Naive thymus-derived CD4-positive, alpha-beta T cell (primary cell): ENCODE data around the gene CR1L. TPM values are rescaled to one million over a fixed set of nuclear protein-coding genes. Genes with fewer than 3 reads are reported as not detected.
"Not testable (repeated sequence)": the region's sequence is repeated elsewhere in the genome, so short reads cannot be mapped to it uniquely, and the experiment has no call there.

Source experiments
- ATAC-seq: fragments of 150-1000 bp; cut with Tn5 transposase; 2 replicates; pipeline ENCODE4 v1.10.0; 2021; ENCODE audit warnings: mild to moderate bottlenecking, moderate library complexity
- CTCF ChIA-PET: fragments of 350-600 bp; sonication (Branson Sonifier 250); formaldehyde crosslinking; loops from one replicate; lab custom pipeline; 2021; ENCODE audit warnings: antibody characterized with exemption; lab: Charles Lee
- POLR2A ChIA-PET: fragments of 350-600 bp; sonication (Branson Sonifier 250); formaldehyde crosslinking; loops from one replicate; lab custom pipeline; 2021; ENCODE audit warnings: antibody characterized with exemption, inconsistent platforms; lab: Charles Lee
- DNase-seq, 9 donors: peaks; one replicate each; pipeline versions ENCODE4 v3.0.0 to v3.0.0-alpha.2; 2020 to 2022; ENCODE audit warnings: mixed read lengths in 1 of 9
- H3K27ac ChIP-seq: one replicate; pipeline ENCODE4 v1.7.0; 2013; ENCODE audit warnings: mild to moderate bottlenecking, low read depth, low read length, moderate library complexity
- H3K27me3 ChIP-seq, 2 donors: one replicate each; pipeline ENCODE4 v1.7.0; 2013; ENCODE audit warnings: low read length in 2 of 2, mild to moderate bottlenecking in 2 of 2, moderate library complexity in 2 of 2; ENCODE audit not compliant: control insufficient read depth in 2 of 2, insufficient read depth in 2 of 2
- H3K36me3 ChIP-seq, 3 experiments: 1 replicate in 2 of 3; 2 replicates in 1 of 3; pipeline ENCODE4 v1.7.0; 2013; ENCODE audit warnings: low read length in 3 of 3, mild to moderate bottlenecking in 3 of 3, moderate library complexity in 1 of 3; ENCODE audit not compliant: insufficient read depth in 3 of 3, control insufficient read depth in 2 of 3
- H3K4me1 ChIP-seq, 2 donors: one replicate each; pipeline ENCODE4 v1.7.0; 2013; ENCODE audit warnings: low read length in 2 of 2, mild to moderate bottlenecking in 2 of 2, moderate library complexity in 1 of 2; ENCODE audit not compliant: control insufficient read depth in 2 of 2, insufficient read depth in 2 of 2
- H3K4me3 ChIP-seq: 2 replicates; pipeline ENCODE4 v1.7.0; 2013; ENCODE audit warnings: mild to moderate bottlenecking, low read length
- H3K9me3 ChIP-seq, 3 experiments: 1 replicate in 2 of 3; 2 replicates in 1 of 3; pipeline ENCODE4 v1.7.0; 2013; ENCODE audit warnings: low read length in 3 of 3; ENCODE audit not compliant: control insufficient read depth in 2 of 3
- H3K27ac Mint-ChIP-seq, 9 donors: one replicate each; pipeline ENCODE4 v1.8.0; 2020 to 2022; ENCODE audit warnings: mixed read lengths in 9 of 9, mild to moderate bottlenecking in 8 of 9, moderate library complexity in 5 of 9, inconsistent platforms in 2 of 9
- H3K27me3 Mint-ChIP-seq, 5 donors: one replicate each; pipeline ENCODE4 v1.8.0; 2021 to 2022; ENCODE audit warnings: mixed read lengths in 5 of 5, mild to moderate bottlenecking in 1 of 5
- H3K36me3 Mint-ChIP-seq, 5 donors: one replicate each; pipeline ENCODE4 v1.8.0; 2020 to 2022; ENCODE audit warnings: mixed read lengths in 5 of 5, mild to moderate bottlenecking in 3 of 5, inconsistent platforms in 1 of 5
- H3K4me1 Mint-ChIP-seq, 7 donors: one replicate each; pipeline ENCODE4 v1.8.0; 2020 to 2022; ENCODE audit warnings: mixed read lengths in 7 of 7, mild to moderate bottlenecking in 3 of 7, inconsistent platforms in 1 of 7
- H3K4me3 Mint-ChIP-seq, 10 donors: one replicate each; pipeline ENCODE4 v1.8.0; 2020 to 2022; ENCODE audit warnings: mild to moderate bottlenecking in 10 of 10, mixed read lengths in 10 of 10, moderate library complexity in 6 of 10, inconsistent platforms in 2 of 10
- H3K9me3 Mint-ChIP-seq, 11 donors: one replicate each; pipeline ENCODE4 v1.8.0; 2020 to 2022; ENCODE audit warnings: mixed read lengths in 11 of 11, mild to moderate bottlenecking in 4 of 11, inconsistent platforms in 1 of 11, moderate library complexity in 1 of 11
- intact Hi-C, 2 donors: fragments of 100-400 bp; cut with micrococcal nuclease; formaldehyde crosslinking; loops; one replicate each; pipeline ENCODE4 v1.15.1; 2023
- polyA plus RNA-seq, 2 donors: library from polyadenylated mRNA; unstranded; fragments of 300-500 nt; fragmentation: Illumina TruSeq; gene quantifications; one replicate each; pipeline ENCODE4 v1.2.3, GENCODE V29; 2021
- total RNA-seq, 6 experiments: library from RNA in 5 of 6; stranded (reverse) in 5 of 6; gene quantifications; 1 replicate in 5 of 6; 2 replicates in 1 of 6; pipeline ENCODE4 v1.2.3 and lab custom pipeline; 2021 to 2026

CR1L gene
- total and polyA plus RNA-seq, 7 experiments from 2014 or later = 0.42 to 0.53 TPM; not detected in 5

GRCh38 chr1:207762622-207763021 is 117.7 kb downstream of the CR1L start:
- Mint-ChIP-seq H3K27ac (no peak overlapping the region), H3K4me1 (peaks cover 7 to 14% (median 10%) of the 10 kb centered on the region in 7 donors), H3K27me3 (no peaks in the 10 kb centered on the region), H3K4me3 (no peak overlapping the region), H3K36me3 (peaks cover 21 to 81% (median 60%) of the 10 kb centered on the region in 5 donors), H3K9me3 (peaks cover 0 to 1% (median 0%) of the 10 kb centered on the region in 11 donors)
- H3K27me3 ChIP-seq = no peaks in the 10 kb centered on the region
- ATAC-seq (no peak), DNase-seq (no peak)
- intact Hi-C loops = no loop called here
- H3K4me1 ChIP-seq = no peaks in the 10 kb centered on the region
- H3K9me3 ChIP-seq = no peaks in the 10 kb centered on the region
- ChIA-PET CTCF (no interaction called here), POLR2A (no interaction called here)
- H3K36me3 ChIP-seq = peaks cover 0 to 64% (median 12%) of the 10 kb centered on the region in 3 experiments
- H3K27ac ChIP-seq = no peak overlapping the region
- H3K4me3 ChIP-seq = no peak overlapping the region

DNA sequence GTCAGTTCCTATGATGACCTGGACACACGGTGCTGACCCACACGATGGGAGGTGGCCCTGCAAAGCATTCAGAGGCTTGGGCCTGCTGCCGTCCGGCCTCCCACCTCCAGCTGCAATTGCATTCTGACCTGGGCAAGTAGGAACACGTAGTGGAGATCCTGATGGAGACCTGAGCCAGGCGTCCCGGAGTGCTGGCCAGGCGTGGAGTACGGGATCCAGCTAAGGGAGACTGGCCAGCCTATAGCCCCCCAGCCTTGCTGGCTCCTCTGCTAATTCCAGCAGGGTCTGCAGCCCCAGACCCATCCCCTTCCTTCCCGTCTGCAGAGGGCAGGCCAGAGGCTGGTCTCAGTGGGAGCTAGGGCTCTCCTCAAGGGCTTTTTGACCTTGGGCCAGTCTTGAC is 118.2 kb downstream of the CR1L start:
- H3K9me3 Mint-ChIP-seq = peaks cover 0 to 1% (median 0%) of the 10 kb centered on the region in 11 donors
- no peak overlapping the region for H3K4me3 Mint-ChIP-seq
- no peaks in the 10 kb centered on the region for H3K27me3 ChIP-seq
- H3K4me1 ChIP-seq = no peaks in the 10 kb centered on the region
- H3K9me3 ChIP-seq = no peaks in the 10 kb centered on the region
- DNase-seq (no peak), ATAC-seq (no peak)
- H3K4me1 Mint-ChIP-seq = peaks cover 6 to 18% (median 9%) of the 10 kb centered on the region in 7 donors
- H3K36me3 Mint-ChIP-seq = peaks cover 21 to 84% (median 65%) of the 10 kb centered on the region in 5 donors
- H3K27ac Mint-ChIP-seq = no peak overlapping the region
- H3K27ac ChIP-seq = no peak overlapping the region
- intact Hi-C loops = no loop called here
- CTCF ChIA-PET = no interaction called here
- POLR2A ChIA-PET = no interaction called here
- no peaks in the 10 kb centered on the region for H3K27me3 Mint-ChIP-seq
- H3K4me3 ChIP-seq = no peak overlapping the region
- peaks cover 0 to 59% (median 12%) of the 10 kb centered on the region in 3 experiments for H3K36me3 ChIP-seq

GRCh38 chr1:207763972-207764371 is 119.0 kb downstream of the CR1L start:
- H3K36me3 ChIP-seq = peaks cover 0 to 52% (median 12%) of the 10 kb centered on the region in 3 experiments
- no peaks in the 10 kb centered on the region for H3K9me3 ChIP-seq
- H3K27me3 ChIP-seq = no peaks in the 10 kb centered on the region
- DNase-seq (no peak), ATAC-seq (no peak)
- H3K36me3 Mint-ChIP-seq = peaks cover 21 to 85% (median 74%) of the 10 kb centered on the region in 5 donors
- H3K4me3 ChIP-seq = no peak overlapping the region
- no peaks in the 10 kb centered on the region for H3K4me1 ChIP-seq
- no peak overlapping the region for H3K4me3 Mint-ChIP-seq
- ChIA-PET CTCF (no interaction called here), POLR2A (no interaction called here)
- H3K27me3 Mint-ChIP-seq = no peaks in the 10 kb centered on the region
- intact Hi-C loops = no loop called here
- H3K4me1 Mint-ChIP-seq = peaks cover 4 to 19% (median 12%) of the 10 kb centered on the region in 7 donors
- H3K9me3 Mint-ChIP-seq = peaks cover 0 to 1% (median 0%) of the 10 kb centered on the region in 11 donors
- no peak overlapping the region for H3K27ac ChIP-seq
- no peak overlapping the region for H3K27ac Mint-ChIP-seq

GRCh38 chr1:207766569-207766968 is 121.6 kb downstream of the CR1L start:
- intact Hi-C loops = no loop called here
- H3K27ac Mint-ChIP-seq = peak overlapping the region in 4 of 9 donors; percentile 6 to 57 (median 38)
- no peak for ATAC-seq

DNA sequence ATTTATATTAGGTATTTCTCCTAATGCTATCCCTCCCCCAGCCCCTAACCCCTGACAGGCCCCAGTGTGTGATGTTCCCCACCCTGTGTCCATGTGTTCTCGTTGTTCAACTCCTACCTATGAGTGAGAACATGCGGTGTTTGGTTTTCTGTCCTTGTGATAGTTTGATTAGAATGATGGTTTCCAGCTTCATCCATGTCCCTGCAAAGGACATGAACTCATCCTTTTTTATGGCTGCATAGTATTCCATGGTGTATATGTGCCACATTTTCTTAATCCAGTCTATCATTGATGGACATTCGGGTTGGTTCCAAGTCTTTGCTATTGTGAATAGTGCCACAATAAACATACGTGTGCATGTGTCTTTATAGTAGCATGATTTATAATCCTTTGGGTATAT is 125.6 kb downstream of the CR1L start:
- POLR2A ChIA-PET = not testable (repeated sequence)

More at GRCh38 chr1:207766569-207766968, 121.6 kb downstream of the CR1L start:
- peaks cover 4 to 22% (median 10%) of the 10 kb centered on the region in 7 donors for H3K4me1 Mint-ChIP-seq
- Histone ChIP-seq H3K27ac (no peak overlapping the region), H3K4me1 (no peaks in the 10 kb centered on the region), H3K4me3 (no peak overlapping the region), H3K27me3 (no peaks in the 10 kb centered on the region), H3K36me3 (peaks cover 2 to 45% (median 4%) of the 10 kb centered on the region in 3 experiments), H3K9me3 (no peaks in the 10 kb centered on the region)
- peaks cover 21 to 84% (median 73%) of the 10 kb centered on the region in 5 donors for H3K36me3 Mint-ChIP-seq
- no peak overlapping the region for H3K4me3 Mint-ChIP-seq
- no peak for DNase-seq
- ChIA-PET POLR2A (no interaction called here), CTCF (no interaction called here)
- no peaks in the 10 kb centered on the region for H3K27me3 Mint-ChIP-seq
- H3K9me3 Mint-ChIP-seq = peaks cover 0 to 15% (median 8%) of the 10 kb centered on the region in 11 donors

More for the DNA sequence above, 125.6 kb downstream of the CR1L start:
- H3K4me1 Mint-ChIP-seq = peaks cover 11 to 52% (median 41%) of the 10 kb centered on the region in 7 donors
- H3K27me3 Mint-ChIP-seq, H3K4me1 ChIP-seq, ATAC-seq, H3K9me3 ChIP-seq, H3K4me3 ChIP-seq, DNase-seq, intact Hi-C loops, H3K27ac Mint-ChIP-seq, CTCF ChIA-PET, H3K27ac ChIP-seq, H3K4me3 Mint-ChIP-seq, H3K27me3 ChIP-seq: not testable (repeated sequence)
- H3K36me3 Mint-ChIP-seq = peaks cover 45 to 85% (median 78%) of the 10 kb centered on the region in 5 donors
- H3K9me3 Mint-ChIP-seq = peaks cover 0 to 39% (median 15%) of the 10 kb centered on the region in 11 donors
- peaks cover 0 to 23% (median 4%) of the 10 kb centered on the region in 3 experiments for H3K36me3 ChIP-seq

Other genes starting within 250 kb of the CR1L start
- 10 to 100 TPM in 1 of 5 experiments, 1 to 10 TPM in 3, not detected in 1; 2.6 to 13.1 (median 3.4) TPM for gene CR2, start 190.8 kb upstream of the CR1L start, total RNA-seq
- 10 to 100 TPM; 13.3 to 14.5 TPM for gene CR2, start 190.8 kb upstream of the CR1L start, polyA plus RNA-seq
- 10 to 100 TPM in 2 of 5 experiments, 1 to 10 TPM in 2, under 1 TPM in 1; 0.19 to 50.1 (median 2.8) TPM for gene CR1, start 149.0 kb upstream of the CR1L start, total RNA-seq
- gene CR1, start 149.0 kb upstream of the CR1L start, polyA plus RNA-seq = 1 to 10 TPM; 4.3 to 8.9 TPM
- 100 to 1,000 TPM; 121 to 216 (median 127) TPM for gene CD46, start 106.9 kb downstream of the CR1L start, total RNA-seq
- gene CD46, start 106.9 kb downstream of the CR1L start, polyA plus RNA-seq = 100 to 1,000 TPM; 109 to 165 TPM